ENCODE measurements around the gene DSCAM.
"Not testable (repeated sequence)": the region's sequence is repeated elsewhere in the genome, so short reads cannot be mapped to it uniquely, and the experiment has no call there.

DSCAM gene

GRCh38 chr21:40187946-40188654 lies 658.9 kb downstream of the DSCAM start:
- no peak for TF ChIP-seq CTCF (IDR thresholded peaks at IDR 0.05; ENCODE audit: control insufficient read depth, insufficient read depth, low read depth, low read length, missing control alignments)
- no peak for DNase-seq (ENCODE audit: low read depth)
- H3K4me3 ChIP-seq (ENCODE audit: control insufficient read depth, low read depth, low read length), result no peak overlapping the region

DNA sequence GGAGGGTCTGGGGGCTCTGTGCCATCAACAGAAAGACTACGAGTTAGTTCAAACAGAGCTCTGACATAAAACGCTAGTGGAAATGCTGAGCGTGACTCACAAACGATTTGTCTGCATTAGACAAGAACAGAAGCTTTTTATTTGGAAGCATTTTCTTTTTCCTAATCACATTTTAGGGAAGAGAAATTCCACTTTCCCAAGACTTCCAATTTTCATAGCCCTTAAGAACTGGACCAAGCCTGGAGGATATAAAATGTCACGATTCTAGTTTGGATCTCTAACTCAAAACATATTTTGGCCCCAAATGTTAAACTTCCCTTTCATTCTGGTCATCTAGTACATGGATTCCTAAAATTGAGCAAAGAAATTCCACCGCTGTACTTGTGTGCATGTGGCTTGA lies 659.7 kb downstream of the DSCAM start:
- DNase-seq (ENCODE audit: low read depth), result no peak
- no peak overlapping the region for H3K4me3 ChIP-seq (ENCODE audit: control insufficient read depth, low read depth, low read length)
- no peak for TF ChIP-seq CTCF (IDR thresholded peaks at IDR 0.05; ENCODE audit: control insufficient read depth, insufficient read depth, low read depth, low read length, missing control alignments)

- H3K4me3 ChIP-seq (ENCODE audit: control insufficient read depth, low read depth, low read length), result no peak overlapping the region
- peak; percentile 1 for DNase-seq (ENCODE audit: low read depth)
- no peak for TF ChIP-seq CTCF (IDR thresholded peaks at IDR 0.05; ENCODE audit: control insufficient read depth, insufficient read depth, low read depth, low read length, missing control alignments)
These were observed 660.9 kb downstream of the DSCAM start for GRCh38 chr21:40186045-40186444.

DNA sequence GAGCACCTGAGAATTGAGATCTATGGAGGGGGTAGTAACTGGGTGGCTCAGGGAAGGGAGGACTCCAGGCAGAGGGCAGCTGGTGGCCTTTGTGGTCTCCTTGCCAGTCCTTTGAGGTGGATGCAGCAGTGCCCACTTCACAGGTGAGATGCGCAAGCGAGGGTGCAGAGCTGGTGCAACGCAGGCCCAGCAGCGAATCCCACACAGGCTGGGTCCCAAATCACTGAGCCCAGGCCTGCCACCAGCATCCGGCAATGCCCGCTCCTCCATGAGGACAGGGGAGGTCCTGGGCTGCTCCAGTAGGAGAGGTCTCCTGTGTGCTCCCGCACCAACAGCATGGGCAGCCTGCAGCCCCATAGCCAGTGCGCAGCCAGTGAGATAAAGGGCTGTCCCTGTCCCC lies 661.8 kb downstream of the DSCAM start:
- TF ChIP-seq CTCF (IDR thresholded peaks at IDR 0.05; ENCODE audit: control insufficient read depth, insufficient read depth, low read depth, low read length, missing control alignments), result no peak
- no peak overlapping the region for H3K4me3 ChIP-seq (ENCODE audit: control insufficient read depth, low read depth, low read length)
- no peak for DNase-seq (ENCODE audit: low read depth)

- not testable (repeated sequence) for DNase-seq (ENCODE audit: low read depth); H3K4me3 ChIP-seq (ENCODE audit: control insufficient read depth, low read depth, low read length)
These were observed 664.5 kb downstream of the DSCAM start for GRCh38 chr21:40182491-40182890.

DNA sequence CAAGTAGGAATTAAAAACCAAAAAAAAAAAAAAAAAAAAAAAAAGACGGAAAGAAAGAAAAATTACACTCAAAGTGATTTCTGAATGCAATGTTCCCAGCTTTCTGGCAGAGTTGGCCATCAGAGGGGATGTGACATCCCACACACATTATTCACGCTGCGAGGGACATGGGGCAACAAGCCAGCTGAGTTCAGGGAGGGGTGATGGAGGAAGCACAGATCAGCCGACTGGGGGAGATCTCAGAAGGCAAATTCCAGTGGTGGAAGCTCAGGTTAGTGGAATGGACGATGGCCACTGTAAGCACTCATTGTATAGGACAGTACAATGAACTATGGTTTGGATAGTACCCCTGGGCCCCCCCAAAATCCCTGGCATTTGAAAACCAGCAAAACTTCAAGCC lies 667.8 kb downstream of the DSCAM start:
- DNase-seq (ENCODE audit: low read depth), result no peak
- no peak for TF ChIP-seq CTCF (IDR thresholded peaks at IDR 0.05; ENCODE audit: control insufficient read depth, insufficient read depth, low read depth, low read length, missing control alignments)
- H3K4me3 ChIP-seq (ENCODE audit: control insufficient read depth, low read depth, low read length), result no peak overlapping the region

DNA sequence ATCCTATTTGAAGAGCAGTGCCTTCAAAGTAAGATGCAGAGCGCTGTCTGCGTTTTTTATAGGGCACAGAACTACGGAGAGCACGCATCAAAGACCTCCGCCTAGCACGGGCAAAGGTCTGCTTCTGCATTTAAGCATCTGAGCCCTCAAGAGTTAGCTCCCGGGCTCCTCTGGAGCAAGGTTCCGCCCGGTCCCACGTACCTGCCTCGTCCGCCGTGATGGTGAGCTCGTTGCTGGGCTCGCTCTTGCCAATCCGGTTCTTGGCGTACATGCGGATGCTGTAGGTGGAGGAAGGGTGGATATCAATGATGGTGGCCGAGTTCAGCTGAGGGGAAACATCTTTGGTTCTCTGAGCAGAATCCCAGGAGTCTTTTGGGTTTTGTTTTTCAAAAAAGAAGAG lies 668.2 kb downstream of the DSCAM start:
- no peak overlapping the region for H3K4me3 ChIP-seq (ENCODE audit: control insufficient read depth, low read depth, low read length)
- TF ChIP-seq CTCF (IDR thresholded peaks at IDR 0.05; ENCODE audit: control insufficient read depth, insufficient read depth, low read depth, low read length, missing control alignments), result no peak
- DNase-seq (ENCODE audit: low read depth), result no peak
